ENCODE measurements around the gene PARVB.

The PARVB gene

GRCh38 chr22:43980996-43981395, 43.1 kb upstream of the PARVB start:
- no peak for TF ChIP-seq CTCF (IDR thresholded peaks at IDR 0.05; ENCODE audit: insufficient read depth, low read length, missing control alignments)
- no peak overlapping the region for H3K4me3 ChIP-seq (ENCODE audit: low read depth, low read length)
- ChIA-PET CTCF (interaction anchor here (1.1 to 5.1 kb wide), 4 partner anchors 9 to 646 kb away, joined by 3 to 53 read pairs (median 4); no protein-coding TSS in a partner anchor), POLR2A (no interaction called here)
- DNase-seq (ENCODE audit: low read depth, low spot score), result no peak

- POLR2A ChIA-PET, result no interaction called here
- CTCF ChIA-PET, result interaction anchor here (0.9 to 5.1 kb wide), 6 partner anchors 10 to 641 kb away, joined by 3 to 53 read pairs (median 4); no protein-coding TSS in a partner anchor
- TF ChIP-seq CTCF (IDR thresholded peaks at IDR 0.05; ENCODE audit: insufficient read depth, low read length, missing control alignments), result no peak
- no peak overlapping the region for H3K4me3 ChIP-seq (ENCODE audit: low read depth, low read length)
- no peak for DNase-seq (ENCODE audit: low read depth, low spot score)
Observed at GRCh38 chr22:43983808-43984207, 40.3 kb upstream of the PARVB start.

GRCh38 chr22:43985532-43985931, 38.6 kb upstream of the PARVB start:
- no peak for DNase-seq (ENCODE audit: low read depth, low spot score)
- ChIA-PET CTCF (interaction anchor here (1.0 to 13.8 kb wide), 5 partner anchors 8 to 640 kb away, joined by 3 to 319 read pairs (median 4); no protein-coding TSS in a partner anchor), POLR2A (no interaction called here)
- no peak for TF ChIP-seq CTCF (IDR thresholded peaks at IDR 0.05; ENCODE audit: insufficient read depth, low read length, missing control alignments)
- no peak overlapping the region for H3K4me3 ChIP-seq (ENCODE audit: low read depth, low read length)

GRCh38 chr22:43988116-43988820, 35.8 kb upstream of the PARVB start:
- POLR2A ChIA-PET, result no interaction called here
- no peak for TF ChIP-seq CTCF (IDR thresholded peaks at IDR 0.05; ENCODE audit: insufficient read depth, low read length, missing control alignments)

GRCh38 chr22:43988960-43989359, 35.1 kb upstream of the PARVB start:
- no peak for TF ChIP-seq CTCF (IDR thresholded peaks at IDR 0.05; ENCODE audit: insufficient read depth, low read length, missing control alignments)
- DNase-seq (ENCODE audit: low read depth, low spot score), result no peak
- POLR2A ChIA-PET, result no interaction called here
- no peak overlapping the region for H3K4me3 ChIP-seq (ENCODE audit: low read depth, low read length)
- CTCF ChIA-PET, result interaction anchor here (13.8 kb wide), 1 partner anchor 636 kb away, joined by 319 read pairs; no protein-coding TSS in a partner anchor

More at GRCh38 chr22:43988116-43988820, 35.8 kb upstream of the PARVB start:
- no peak overlapping the region for H3K4me3 ChIP-seq (ENCODE audit: low read depth, low read length)
- CTCF ChIA-PET, result interaction anchor here (0.8 to 13.8 kb wide), 6 partner anchors 11 to 637 kb away, joined by 3 to 319 read pairs (median 6); no protein-coding TSS in a partner anchor
- no peak for DNase-seq (ENCODE audit: low read depth, low spot score)

- TF ChIP-seq CTCF (IDR thresholded peaks at IDR 0.05; ENCODE audit: insufficient read depth, low read length, missing control alignments), result no peak
- CTCF ChIA-PET, result interaction anchor here (1.0 to 13.8 kb wide), 6 partner anchors 8 to 640 kb away, joined by 3 to 319 read pairs (median 6); no protein-coding TSS in a partner anchor
- no peak overlapping the region for H3K4me3 ChIP-seq (ENCODE audit: low read depth, low read length)
- DNase-seq (ENCODE audit: low read depth, low spot score), result no peak
- POLR2A ChIA-PET, result no interaction called here
Observed at GRCh38 chr22:43990044-43990443, 34.1 kb upstream of the PARVB start.
